Measurements from ENCODE around the gene NF2.

DNA sequence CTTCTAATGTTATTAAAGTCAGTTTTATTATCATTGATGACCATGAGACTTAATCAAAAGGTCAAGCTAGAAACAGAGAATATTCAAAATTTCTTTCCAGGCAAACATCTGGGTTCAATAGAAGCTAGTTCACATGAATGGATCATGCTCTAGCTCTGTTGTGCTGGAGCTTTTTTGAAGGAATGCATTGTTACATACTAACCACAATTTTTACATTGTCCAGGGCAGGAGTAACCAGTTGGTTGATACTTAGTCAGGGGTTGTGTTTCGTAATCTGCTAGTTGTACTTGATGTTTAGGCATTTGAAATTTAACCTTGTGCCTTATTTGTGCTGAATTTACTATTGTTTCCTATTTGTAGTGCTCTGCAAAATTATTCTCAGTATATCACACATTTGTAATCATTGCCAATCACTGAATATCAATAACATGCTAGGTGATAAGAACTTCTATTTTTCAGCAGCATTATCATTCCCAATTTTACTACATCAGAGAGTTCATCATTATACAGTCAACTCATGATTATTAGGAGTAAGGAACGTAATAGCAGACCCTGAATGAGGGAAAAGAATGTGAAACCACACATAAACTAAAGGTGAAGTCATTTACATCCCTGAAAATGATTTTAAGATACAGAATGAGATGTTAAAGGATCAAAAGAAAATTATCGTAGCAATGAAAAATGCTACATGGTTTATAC lies 23.2 kb downstream of the NF2 start:
- TF ChIP-seq, protein P1, sequence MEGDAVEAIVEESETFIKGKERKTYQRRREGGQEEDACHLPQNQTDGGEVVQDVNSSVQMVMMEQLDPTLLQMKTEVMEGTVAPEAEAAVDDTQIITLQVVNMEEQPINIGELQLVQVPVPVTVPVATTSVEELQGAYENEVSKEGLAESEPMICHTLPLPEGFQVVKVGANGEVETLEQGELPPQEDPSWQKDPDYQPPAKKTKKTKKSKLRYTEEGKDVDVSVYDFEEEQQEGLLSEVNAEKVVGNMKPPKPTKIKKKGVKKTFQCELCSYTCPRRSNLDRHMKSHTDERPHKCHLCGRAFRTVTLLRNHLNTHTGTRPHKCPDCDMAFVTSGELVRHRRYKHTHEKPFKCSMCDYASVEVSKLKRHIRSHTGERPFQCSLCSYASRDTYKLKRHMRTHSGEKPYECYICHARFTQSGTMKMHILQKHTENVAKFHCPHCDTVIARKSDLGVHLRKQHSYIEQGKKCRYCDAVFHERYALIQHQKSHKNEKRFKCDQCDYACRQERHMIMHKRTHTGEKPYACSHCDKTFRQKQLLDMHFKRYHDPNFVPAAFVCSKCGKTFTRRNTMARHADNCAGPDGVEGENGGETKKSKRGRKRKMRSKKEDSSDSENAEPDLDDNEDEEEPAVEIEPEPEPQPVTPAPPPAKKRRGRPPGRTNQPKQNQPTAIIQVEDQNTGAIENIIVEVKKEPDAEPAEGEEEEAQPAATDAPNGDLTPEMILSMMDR (IDR thresholded peaks at IDR 0.05): no peak
- no peak for TF ChIP-seq POLR2A (IDR thresholded peaks at IDR 0.05)
